PC-9 (cell line): ENCODE data around the gene TNFSF4. TPM values are rescaled to one million over a fixed set of nuclear protein-coding genes. Genes with fewer than 3 reads are reported as not detected.

ENCODE experiments used
- BruUV-seq: library from RNA; stranded (reverse); fragments of 400-500 nt; replicated peaks from 2 replicates; lab custom pipeline; 2021; lab: Mats Ljungman, UMichigan
- CTCF ChIA-PET: fragments of 300-600 bp; sonication (Branson Sonifier 250); formaldehyde crosslinking; loops from one replicate; lab custom pipeline; 2022; ENCODE audit warnings: antibody characterized with exemption; lab: Charles Lee
- POLR2A ChIA-PET: fragments of 300-600 bp; sonication (Branson Sonifier 250); formaldehyde crosslinking; loops from one replicate; lab custom pipeline; 2022; ENCODE audit warnings: antibody characterized with exemption; ENCODE audit not compliant: unreplicated experiment; lab: Charles Lee
- DNase-seq, 2 experiments: peaks; one replicate each; pipeline versions ENCODE4 v3.0.0 to v3.0.0-alpha.2; 2015 to 2022; ENCODE audit warnings: mixed read lengths in 1 of 2
- H2AFZ ChIP-seq: fragments of 200-600 bp; sonication (generic); 2 replicates; pipeline ENCODE4 v1.8.1; 2017; ENCODE audit warnings: antibody characterized with exemption
- H3F3A ChIP-seq: fragments of 200-600 bp; sonication (generic); 2 replicates; pipeline ENCODE4 v1.8.1; 2017; ENCODE audit warnings: antibody characterized with exemption, mild to moderate bottlenecking, low read depth; ENCODE audit not compliant: insufficient read depth
- H3K27ac ChIP-seq: fragments of 200-600 bp; sonication (generic); 2 replicates; pipeline ENCODE4 v1.6.1; 2016; ENCODE audit warnings: mixed run types
- H3K27me3 ChIP-seq: fragments of 200-600 bp; sonication (generic); 2 replicates; pipeline ENCODE4 v1.6.1; 2016; ENCODE audit warnings: low read depth, mixed run types; ENCODE audit not compliant: insufficient read depth
- H3K36me3 ChIP-seq: fragments of 200-600 bp; sonication (generic); 2 replicates; pipeline ENCODE4 v1.6.1; 2016; ENCODE audit warnings: low read depth, mixed run types
- H3K4me1 ChIP-seq: fragments of 200-600 bp; sonication (generic); replicated peaks from 2 replicates; pipeline ENCODE4 v1.6.1; 2016; ENCODE audit warnings: mixed run types; ENCODE audit not compliant: insufficient read depth
- H3K4me2 ChIP-seq: fragments of 200-600 bp; sonication (generic); 2 replicates; pipeline ENCODE4 v1.6.1; 2017; ENCODE audit warnings: mixed run types
- H3K4me3 ChIP-seq: fragments of 200-600 bp; sonication (generic); 2 replicates; pipeline ENCODE4 v1.6.1; 2016; ENCODE audit warnings: mixed run types
- H3K79me2 ChIP-seq: fragments of 200-600 bp; sonication (generic); 2 replicates; pipeline ENCODE4 v1.6.1; 2017; ENCODE audit warnings: low read depth, mixed run types
- H3K9me2 ChIP-seq: fragments of 200-600 bp; sonication (generic); 2 replicates; pipeline ENCODE4 v1.8.1; 2017; ENCODE audit warnings: mild to moderate bottlenecking; ENCODE audit not compliant: insufficient read depth
- H3K9me3 ChIP-seq: fragments of 200-600 bp; sonication (generic); 2 replicates; pipeline ENCODE4 v1.8.1; 2016; ENCODE audit warnings: low read depth; ENCODE audit not compliant: insufficient read depth
- H4K20me1 ChIP-seq: fragments of 200-600 bp; sonication (generic); 2 replicates; pipeline ENCODE4 v1.8.1; 2017; ENCODE audit not compliant: insufficient read depth
- EZH2 ChIP-seq: fragments of 200-600 bp; sonication (generic); IDR thresholded peaks from 2 replicates; pipeline ENCODE4 v1.8.0; 2017; ENCODE audit warnings: antibody characterized with exemption, low read depth
- intact Hi-C: fragments of 100-400 bp; cut with micrococcal nuclease; formaldehyde crosslinking; loops from one replicate; pipeline ENCODE4 v1.10.0; 2022; ENCODE audit not compliant: unreplicated experiment
- total RNA-seq: library from RNA; stranded (reverse); gene quantifications from 2 replicates; pipeline ENCODE4 v1.2.3, GENCODE V29; 2021
- TF ChIP-seq, protein P1 (sequence below): fragments of 200-600 bp; sonication (generic); conservative IDR thresholded peaks from 2 replicates; pipeline ENCODE4 v1.6.1; 2017; ENCODE audit warnings: mixed run types, antibody characterized with exemption, mild to moderate bottlenecking, moderate library complexity

The TNFSF4 gene
- total RNA-seq, 1 experiment from 2014 or later = 1.5 TPM

DNA sequence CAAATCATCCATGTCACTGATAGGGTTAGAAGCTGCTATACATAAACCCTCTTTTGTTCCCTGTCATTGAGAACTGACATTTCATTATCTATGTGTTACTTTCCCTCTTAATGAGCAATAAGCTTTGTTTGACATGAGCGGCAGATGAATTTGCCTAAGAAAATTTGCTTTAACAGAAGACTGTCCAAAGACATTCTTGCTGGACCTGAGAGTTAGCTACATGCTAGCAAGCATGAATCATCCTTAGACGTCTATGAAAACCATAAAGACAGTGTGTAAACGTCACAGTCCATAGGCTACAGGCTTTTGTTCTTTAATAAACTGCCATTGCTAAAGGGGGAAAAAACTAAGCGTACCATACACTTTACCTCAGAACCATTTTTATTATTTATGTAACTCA is 73.1 kb downstream of the TNFSF4 start:
- Histone ChIP-seq H4K20me1 (no peaks in the 10 kb centered on the region), H3K9me2 (no peaks in the 10 kb centered on the region), H2AFZ (no peak overlapping the region), H3K27ac (no peak overlapping the region), H3K4me1 (no peaks in the 10 kb centered on the region), H3K4me2 (no peak overlapping the region), H3K36me3 (no peaks in the 10 kb centered on the region), H3K4me3 (no peak overlapping the region), H3K79me2 (no peaks in the 10 kb centered on the region), H3K27me3 (no peaks in the 10 kb centered on the region), H3K9me3 (no peaks in the 10 kb centered on the region), H3F3A (no peaks in the 10 kb centered on the region)
- ChIA-PET CTCF (no interaction called here), POLR2A (no interaction called here)
- no peak for DNase-seq
- TF ChIP-seq EZH2 = no peak
- TF ChIP-seq, protein P1, sequence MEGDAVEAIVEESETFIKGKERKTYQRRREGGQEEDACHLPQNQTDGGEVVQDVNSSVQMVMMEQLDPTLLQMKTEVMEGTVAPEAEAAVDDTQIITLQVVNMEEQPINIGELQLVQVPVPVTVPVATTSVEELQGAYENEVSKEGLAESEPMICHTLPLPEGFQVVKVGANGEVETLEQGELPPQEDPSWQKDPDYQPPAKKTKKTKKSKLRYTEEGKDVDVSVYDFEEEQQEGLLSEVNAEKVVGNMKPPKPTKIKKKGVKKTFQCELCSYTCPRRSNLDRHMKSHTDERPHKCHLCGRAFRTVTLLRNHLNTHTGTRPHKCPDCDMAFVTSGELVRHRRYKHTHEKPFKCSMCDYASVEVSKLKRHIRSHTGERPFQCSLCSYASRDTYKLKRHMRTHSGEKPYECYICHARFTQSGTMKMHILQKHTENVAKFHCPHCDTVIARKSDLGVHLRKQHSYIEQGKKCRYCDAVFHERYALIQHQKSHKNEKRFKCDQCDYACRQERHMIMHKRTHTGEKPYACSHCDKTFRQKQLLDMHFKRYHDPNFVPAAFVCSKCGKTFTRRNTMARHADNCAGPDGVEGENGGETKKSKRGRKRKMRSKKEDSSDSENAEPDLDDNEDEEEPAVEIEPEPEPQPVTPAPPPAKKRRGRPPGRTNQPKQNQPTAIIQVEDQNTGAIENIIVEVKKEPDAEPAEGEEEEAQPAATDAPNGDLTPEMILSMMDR = no peak
- intact Hi-C loops = no loop called here
- BruUV-seq = no TSS peak

Other genes with a start within 250 kb of the TNFSF4 start
- 0.81 TPM in 1 of 2 replicates, not detected in the other for gene TNFSF18, start 156.4 kb downstream of the TNFSF4 start, total RNA-seq